ENCODE data around the gene ZNF296. TPM values are rescaled to one million over a fixed set of nuclear protein-coding genes. Genes with fewer than 3 reads are reported as not detected.

The ZNF296 gene
- total RNA-seq, 1 donor from 2014 or later: 0.12 TPM

DNA sequence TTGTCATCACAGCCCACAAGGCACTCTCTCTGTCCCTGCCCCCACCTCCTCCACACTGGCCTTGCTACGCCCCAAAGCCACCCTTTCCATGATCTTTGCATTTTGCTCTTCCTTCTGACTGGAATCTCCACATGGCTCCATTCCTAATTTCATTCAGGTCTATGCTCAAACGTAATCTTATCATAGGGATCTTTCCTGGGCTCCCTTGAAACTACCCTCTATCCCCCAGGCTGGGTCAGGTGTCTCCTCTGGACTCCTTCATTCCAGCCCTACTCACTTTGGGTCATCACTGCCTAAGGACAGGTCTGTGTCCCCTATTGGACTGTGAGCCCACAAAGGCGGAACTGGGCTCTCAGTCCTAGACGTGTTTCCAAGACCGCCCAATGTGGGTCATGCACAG, 5.9 kb upstream of the ZNF296 start:
- no peak overlapping the region for H3K27ac Mint-ChIP-seq (ENCODE audit: unreplicated experiment)
- H3K4me3 Mint-ChIP-seq (ENCODE audit: unreplicated experiment): no peak overlapping the region
- peaks cover 9% of the 10 kb centered on the region for H3K36me3 Mint-ChIP-seq (ENCODE audit: low read depth)
- no peak for DNase-seq (ENCODE audit: low spot score)
- peaks cover 22% of the 10 kb centered on the region for H3K4me1 Mint-ChIP-seq (ENCODE audit: low read depth)
- H3K9me3 Mint-ChIP-seq (ENCODE audit: low read depth): no peaks in the 10 kb centered on the region
- no peaks in the 10 kb centered on the region for H3K27me3 Mint-ChIP-seq (ENCODE audit: low read depth)
- TF ChIP-seq, protein P1, sequence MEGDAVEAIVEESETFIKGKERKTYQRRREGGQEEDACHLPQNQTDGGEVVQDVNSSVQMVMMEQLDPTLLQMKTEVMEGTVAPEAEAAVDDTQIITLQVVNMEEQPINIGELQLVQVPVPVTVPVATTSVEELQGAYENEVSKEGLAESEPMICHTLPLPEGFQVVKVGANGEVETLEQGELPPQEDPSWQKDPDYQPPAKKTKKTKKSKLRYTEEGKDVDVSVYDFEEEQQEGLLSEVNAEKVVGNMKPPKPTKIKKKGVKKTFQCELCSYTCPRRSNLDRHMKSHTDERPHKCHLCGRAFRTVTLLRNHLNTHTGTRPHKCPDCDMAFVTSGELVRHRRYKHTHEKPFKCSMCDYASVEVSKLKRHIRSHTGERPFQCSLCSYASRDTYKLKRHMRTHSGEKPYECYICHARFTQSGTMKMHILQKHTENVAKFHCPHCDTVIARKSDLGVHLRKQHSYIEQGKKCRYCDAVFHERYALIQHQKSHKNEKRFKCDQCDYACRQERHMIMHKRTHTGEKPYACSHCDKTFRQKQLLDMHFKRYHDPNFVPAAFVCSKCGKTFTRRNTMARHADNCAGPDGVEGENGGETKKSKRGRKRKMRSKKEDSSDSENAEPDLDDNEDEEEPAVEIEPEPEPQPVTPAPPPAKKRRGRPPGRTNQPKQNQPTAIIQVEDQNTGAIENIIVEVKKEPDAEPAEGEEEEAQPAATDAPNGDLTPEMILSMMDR (IDR thresholded peaks at IDR 0.05): no peak

DNA sequence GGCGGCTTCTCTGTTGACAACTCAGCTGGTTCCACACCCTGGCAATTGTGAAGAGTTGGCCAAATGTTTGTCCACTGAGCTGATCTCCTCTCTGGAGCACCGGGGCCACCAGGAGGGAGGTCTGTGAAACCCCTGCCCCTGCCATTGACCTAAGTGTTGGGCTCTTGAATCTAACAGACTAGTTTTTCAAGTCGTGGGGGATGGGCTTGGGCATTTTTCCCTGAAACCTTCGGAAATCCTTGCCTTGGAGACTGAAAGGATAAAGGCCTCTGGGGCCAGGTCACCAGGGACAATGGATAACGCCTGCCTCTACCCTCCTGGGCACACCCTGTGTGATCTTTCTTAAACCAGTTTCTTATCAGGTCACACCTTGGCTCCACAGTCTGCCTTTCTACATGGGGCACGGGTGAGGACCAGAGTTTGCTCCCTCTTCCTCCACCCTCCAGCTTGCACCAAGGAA, 3.7 kb upstream of the ZNF296 start:
- H3K27ac Mint-ChIP-seq (ENCODE audit: unreplicated experiment): peak overlapping the region; percentile 92
- H3K9me3 Mint-ChIP-seq (ENCODE audit: low read depth): no peaks in the 10 kb centered on the region
- peaks cover 30% of the 10 kb centered on the region for H3K4me1 Mint-ChIP-seq (ENCODE audit: low read depth)
- peaks cover 6% of the 10 kb centered on the region for H3K36me3 Mint-ChIP-seq (ENCODE audit: low read depth)
- TF ChIP-seq, protein P1 (IDR thresholded peaks at IDR 0.05): no peak
- no peak for DNase-seq (ENCODE audit: low spot score)
- H3K4me3 Mint-ChIP-seq (ENCODE audit: unreplicated experiment): peak overlapping the region; percentile 100
- no peaks in the 10 kb centered on the region for H3K27me3 Mint-ChIP-seq (ENCODE audit: low read depth)

DNA sequence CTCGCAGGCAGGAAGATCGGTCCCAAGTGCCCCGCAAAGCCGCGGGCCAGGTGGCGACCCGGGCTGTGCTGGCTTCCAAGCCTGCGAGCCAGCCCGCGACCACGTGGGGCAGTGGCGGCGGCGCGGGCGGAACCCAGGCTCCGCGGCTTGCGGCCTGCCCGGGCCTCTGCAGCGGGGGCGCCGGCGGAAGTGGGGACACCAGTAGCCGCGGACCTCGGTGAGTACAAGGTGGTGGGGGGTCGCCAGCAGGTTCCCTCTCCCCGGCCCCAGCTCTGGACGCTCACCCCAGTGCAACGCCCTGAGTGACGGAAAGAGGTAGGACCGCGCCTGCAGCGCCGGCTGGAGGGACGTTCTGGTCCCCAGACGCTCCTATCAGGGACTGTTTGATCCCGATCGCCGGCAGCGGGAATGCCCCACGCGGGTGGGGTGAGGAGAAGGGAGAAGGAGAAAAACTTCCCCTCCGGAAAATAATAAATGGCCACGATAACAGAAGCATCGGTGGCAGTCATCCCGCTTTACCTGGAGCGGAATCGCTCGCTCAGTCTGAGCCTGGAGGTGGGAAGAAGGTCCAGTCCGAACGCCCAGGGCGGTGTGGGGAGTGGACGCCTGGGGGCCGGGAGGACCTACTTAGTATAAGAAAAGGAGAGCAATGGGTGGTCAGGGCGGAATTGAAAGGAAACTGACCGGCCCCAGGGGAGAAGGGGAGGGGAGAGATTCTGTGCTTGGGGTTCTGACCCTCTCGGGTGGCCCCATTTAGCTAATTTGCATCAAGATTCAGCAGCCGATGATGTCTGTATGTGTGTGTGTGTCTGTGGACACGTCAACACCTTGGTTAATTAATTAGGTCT, 3.0 kb upstream of the ZNF296 start, which contains the start of gene GEMIN7:
TSS of gene GEMIN7 (plus strand) at position 198 of the 848 bp plus-strand sequence. CDS start 10,855 bp downstream, outside the sequence.
- TF ChIP-seq, protein P1 (IDR thresholded peaks at IDR 0.05): peak; percentile 40
- H3K27ac Mint-ChIP-seq (ENCODE audit: unreplicated experiment): peak within 1 kb of the TSS; percentile 92
- no peaks in the 10 kb centered on the region for H3K9me3 Mint-ChIP-seq (ENCODE audit: low read depth)
- peaks cover 6% of the 10 kb centered on the region for H3K36me3 Mint-ChIP-seq (ENCODE audit: low read depth)
- peak within 1 kb of the TSS; percentile 100 for H3K4me3 Mint-ChIP-seq (ENCODE audit: unreplicated experiment)
- H3K4me1 Mint-ChIP-seq (ENCODE audit: low read depth): peaks cover 30% of the 10 kb centered on the region
- no peaks in the 10 kb centered on the region for H3K27me3 Mint-ChIP-seq (ENCODE audit: low read depth)
- no peak for DNase-seq (ENCODE audit: low spot score)

DNA sequence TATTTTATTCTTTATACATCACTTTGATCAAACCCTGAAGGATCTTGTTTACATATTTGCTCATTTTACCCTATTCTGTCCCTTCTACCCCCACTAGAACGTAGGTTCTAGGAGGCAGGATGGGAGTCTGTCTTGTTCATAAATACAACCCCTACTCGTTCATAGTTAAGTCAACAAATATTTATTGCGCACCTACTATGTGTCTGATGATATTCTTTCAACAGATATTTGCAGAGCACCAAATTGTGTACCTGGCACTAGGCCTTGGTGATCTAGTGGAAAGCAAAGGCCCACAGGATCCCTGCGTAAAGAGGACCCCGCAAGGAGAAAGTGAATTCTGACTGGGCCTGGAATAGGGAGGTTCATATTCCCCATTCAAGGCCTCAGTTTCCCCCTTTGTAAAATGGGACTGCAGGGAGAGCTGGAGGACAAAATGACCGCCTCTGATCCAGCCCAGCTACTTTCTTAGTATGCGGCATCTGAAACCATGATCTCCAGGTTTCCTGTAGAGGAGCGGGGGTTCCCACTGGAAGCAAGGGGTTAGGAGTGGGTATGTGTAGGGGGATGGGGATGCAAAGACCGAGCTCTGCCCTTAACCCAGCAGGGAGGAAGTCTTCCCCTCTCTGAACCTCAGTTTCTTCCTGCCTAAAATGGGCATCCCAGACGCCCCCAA, 2.2 kb upstream of the ZNF296 start:
- Mint-ChIP-seq H3K4me1 (ENCODE audit: low read depth) (peaks cover 30% of the 10 kb centered on the region), H3K4me3 (ENCODE audit: unreplicated experiment) (peak overlapping the region; percentile 100), H3K27me3 (ENCODE audit: low read depth) (no peaks in the 10 kb centered on the region), H3K9me3 (ENCODE audit: low read depth) (no peaks in the 10 kb centered on the region), H3K27ac (ENCODE audit: unreplicated experiment) (no peak overlapping the region), H3K36me3 (ENCODE audit: low read depth) (peaks cover 6% of the 10 kb centered on the region)
- TF ChIP-seq, protein P1 (IDR thresholded peaks at IDR 0.05): no peak
- DNase-seq (ENCODE audit: low spot score): no peak

All from chondrocyte (in vitro differentiated cells).